Effector CD4-positive, alpha-beta T cell (primary cell): Measurements from ENCODE around the gene SCIMP.
"Not testable (repeated sequence)": the region's sequence is repeated elsewhere in the genome, so short reads cannot be mapped to it uniquely, and the experiment has no call there.

ENCODE experiments used
- DNase-seq: peaks from one replicate; pipeline ENCODE4 v3.0.0-alpha.2; 2020

The SCIMP gene

GRCh38 chr17:5237541-5238016, 2.9 kb upstream of the SCIMP start:
- DNase-seq: no peak

GRCh38 chr17:5236938-5237540, 2.4 kb upstream of the SCIMP start:
- DNase-seq: no peak

- not testable (repeated sequence) for DNase-seq
These were observed 1.2 kb downstream of the SCIMP start for GRCh38 chr17:5233492-5233891.

GRCh38 chr17:5226940-5227878, 7.5 kb downstream of the SCIMP start:
- no peak for DNase-seq

GRCh38 chr17:5225668-5226457, 8.8 kb downstream of the SCIMP start:
- DNase-seq: no peak

- DNase-seq: not testable (repeated sequence)
These were observed 12.7 kb downstream of the SCIMP start for GRCh38 chr17:5221912-5222311.

GRCh38 chr17:5220074-5220473, 14.6 kb downstream of the SCIMP start:
- DNase-seq: no peak

- no peak for DNase-seq
These were observed 15.1 kb downstream of the SCIMP start for GRCh38 chr17:5219536-5219935.

GRCh38 chr17:5217562-5217961, 17.1 kb downstream of the SCIMP start:
- not testable (repeated sequence) for DNase-seq

GRCh38 chr17:5211458-5211857, 23.2 kb downstream of the SCIMP start:
- DNase-seq: no peak

- DNase-seq: no peak
These were observed 23.9 kb downstream of the SCIMP start for GRCh38 chr17:5210614-5211252.

GRCh38 chr17:5210091-5210490, 24.6 kb downstream of the SCIMP start:
- no peak for DNase-seq

GRCh38 chr17:5209396-5209795, 25.3 kb downstream of the SCIMP start:
- no peak for DNase-seq

- no peak for DNase-seq
These were observed 30.8 kb downstream of the SCIMP start for GRCh38 chr17:5203908-5204294.

GRCh38 chr17:5203178-5203907, 31.3 kb downstream of the SCIMP start:
- DNase-seq: no peak

GRCh38 chr17:5201011-5201410, 33.6 kb downstream of the SCIMP start:
- DNase-seq: no peak

- DNase-seq: no peak
These were observed 34.3 kb downstream of the SCIMP start for GRCh38 chr17:5200360-5200759.

GRCh38 chr17:5198472-5198871, 36.2 kb downstream of the SCIMP start:
- no peak for DNase-seq

GRCh38 chr17:5194346-5194745, 40.3 kb downstream of the SCIMP start:
- DNase-seq: no peak

- peak; percentile 95 for DNase-seq
These were observed 42.9 kb downstream of the SCIMP start, which contains the start of gene ZNF594 for GRCh38 chr17:5191541-5192417. ZNF594 (minus strand) TSS chr17:5191868; CDS start chr17:5184256, 7,612 bp downstream.

- DNase-seq: no peak
These were observed 50.4 kb downstream of the SCIMP start for GRCh38 chr17:5184288-5184687.
